Stimulated activated CD4-positive, alpha-beta T cell treated with anti-CD3 and anti-CD28 coated beads, Interleukin-4, amount 100 ng/mL, for 4 hours (primary cell): ENCODE data around the gene ST7L.
"Not testable (repeated sequence)": the region's sequence is repeated elsewhere in the genome, so short reads cannot be mapped to it uniquely, and the experiment has no call there.

Source experiments
- DNase-seq, 2 experiments: peaks; one replicate each; pipeline ENCODE4 v3.0.0-alpha.2; 2020

Gene ST7L

DNA sequence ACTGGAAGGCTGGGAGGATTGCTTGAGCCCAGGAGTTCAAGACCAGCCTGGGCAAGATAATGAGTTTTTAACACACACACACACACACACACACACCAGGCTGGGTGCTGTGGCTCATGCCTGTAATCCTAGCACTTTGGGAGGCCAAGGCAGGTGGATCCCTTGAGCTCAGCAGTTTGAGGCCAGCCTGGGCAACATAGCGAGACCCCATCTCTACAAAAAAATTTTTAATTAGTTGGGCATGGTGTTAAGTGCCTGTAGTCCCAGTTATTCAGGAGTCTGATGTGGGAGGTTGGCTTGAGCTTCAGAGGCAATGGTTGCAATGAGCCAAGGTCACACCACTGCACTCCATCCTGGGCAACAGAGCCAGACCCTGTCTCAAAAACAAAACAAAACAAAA lies 132.9 kb downstream of the ST7L start:
- not testable (repeated sequence) for DNase-seq

DNA sequence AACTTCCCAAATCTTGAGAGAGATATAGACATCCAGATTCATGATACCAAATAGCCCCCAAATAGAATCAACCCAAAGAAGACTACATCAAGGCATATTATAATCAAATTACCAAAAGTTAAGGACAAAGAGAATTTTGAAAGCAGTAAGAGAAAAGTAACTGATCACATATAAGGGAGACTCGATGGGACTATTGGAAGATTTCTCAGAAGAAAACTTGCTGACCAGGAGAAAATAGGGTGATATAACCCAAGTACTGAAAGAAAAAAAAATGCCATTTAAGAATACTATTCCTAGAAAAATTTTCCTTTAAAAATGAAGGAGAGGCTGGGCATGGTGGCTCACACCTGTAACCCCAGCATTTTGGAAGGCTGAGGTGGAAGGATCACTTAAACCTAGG lies 140.6 kb downstream of the ST7L start:
- no peak for DNase-seq

GRCh38 chr1:112477550-112477949 lies 141.4 kb downstream of the ST7L start:
- DNase-seq = no peak
